Activated B cell treated with CpG ODN at 0.5 μM for 24 hours (primary cell): ENCODE measurements around the gene PLD4. TPM values are rescaled to one million over a fixed set of nuclear protein-coding genes. Genes with fewer than 3 reads are reported as not detected.
A peak's percentile ranks its signal among the peaks of the same experiment; 100 is the strongest.

Experiments
- ATAC-seq: fragments of 200-7000 bp; cut with Tn5 transposase; one replicate; pipeline ENCODE4 v1.10.0; 2021; ENCODE audit warnings: low read depth, mild to moderate bottlenecking, moderate library complexity
- CTCF ChIA-PET: fragments of 350-600 bp; sonication (Branson Sonifier 250); formaldehyde crosslinking; loops from one replicate; lab custom pipeline; 2021; ENCODE audit warnings: antibody characterized with exemption; lab: Charles Lee
- POLR2A ChIA-PET: fragments of 350-600 bp; sonication (Branson Sonifier 250); formaldehyde crosslinking; loops from one replicate; lab custom pipeline; 2021; ENCODE audit warnings: antibody characterized with exemption; lab: Charles Lee
- DNase-seq: peaks from one replicate; pipeline ENCODE4 v3.0.0; 2022
- H3K27ac Mint-ChIP-seq: one replicate; pipeline ENCODE4 v1.8.0; 2020; ENCODE audit warnings: mixed read lengths
- H3K27me3 Mint-ChIP-seq: one replicate; pipeline ENCODE4 v1.8.0; 2021; ENCODE audit warnings: mixed read lengths
- H3K36me3 Mint-ChIP-seq: one replicate; pipeline ENCODE4 v1.8.0; 2021; ENCODE audit warnings: low read depth, mixed read lengths
- H3K4me1 Mint-ChIP-seq: one replicate; pipeline ENCODE4 v1.8.0; 2021; ENCODE audit warnings: mixed read lengths
- H3K4me3 Mint-ChIP-seq: one replicate; pipeline ENCODE4 v1.8.0; 2020; ENCODE audit warnings: mild to moderate bottlenecking, mixed read lengths
- H3K9me3 Mint-ChIP-seq: one replicate; pipeline ENCODE4 v1.8.0; 2020; ENCODE audit warnings: mixed read lengths
- CTCF ChIP-seq: fragments of 200-600 bp; IDR thresholded peaks from one replicate; pipeline ENCODE4 v1.8.0; 2022; ENCODE audit warnings: antibody characterized with exemption, mild to moderate bottlenecking
- intact Hi-C: fragments of 100-400 bp; cut with micrococcal nuclease; formaldehyde crosslinking; loops from one replicate; pipeline ENCODE4 v1.15.1; 2024
- total RNA-seq: library from RNA; stranded (reverse); gene quantifications from 2 replicates; pipeline ENCODE4 v1.2.3, GENCODE V29; 2022

The PLD4 gene
- total RNA-seq, 1 donor from 2014 or later, result 473 TPM

DNA sequence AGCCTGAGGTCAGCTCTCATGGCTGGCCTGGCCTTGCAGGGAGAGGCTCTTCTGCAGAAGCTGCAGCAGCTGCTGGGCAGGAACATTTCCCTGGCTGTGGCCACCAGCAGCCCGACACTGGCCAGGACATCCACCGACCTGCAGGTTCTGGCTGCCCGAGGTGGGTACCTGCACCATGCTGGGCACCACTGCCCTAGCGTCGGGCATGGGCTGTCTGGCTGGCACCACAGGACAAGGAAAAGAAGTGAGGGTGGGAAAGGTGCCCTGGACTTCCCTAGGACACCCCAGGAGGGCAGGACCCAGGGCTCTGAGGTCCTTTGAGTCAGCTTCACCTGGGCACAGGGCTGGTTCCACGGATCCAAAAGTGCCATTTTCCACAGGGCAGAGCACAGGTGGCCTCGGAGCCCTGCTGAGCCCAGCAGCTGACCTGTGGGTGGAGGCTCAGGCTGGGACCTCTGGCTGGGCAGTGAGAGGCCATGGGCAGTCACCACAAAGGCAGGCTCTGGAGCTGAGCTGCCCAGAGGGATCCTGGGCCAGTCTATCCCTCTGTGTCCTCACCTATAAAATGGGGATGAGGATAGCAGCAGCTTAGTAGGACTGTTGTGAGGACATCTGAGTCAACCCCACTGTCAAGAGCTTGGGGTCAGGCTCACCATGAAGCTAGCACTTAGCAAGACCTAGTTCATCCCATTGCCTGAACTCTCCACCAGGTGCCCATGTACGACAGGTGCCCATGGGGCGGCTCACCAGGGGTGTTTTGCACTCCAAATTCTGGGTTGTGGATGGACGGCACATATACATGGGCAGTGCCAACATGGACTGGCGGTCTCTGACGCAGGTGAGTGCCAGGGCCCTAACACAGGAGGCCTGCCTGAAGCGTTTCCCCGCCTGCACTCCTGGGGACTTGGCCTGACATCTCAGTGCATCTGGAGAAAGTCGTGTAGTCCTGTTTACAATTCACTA lies 4.9 kb downstream of the PLD4 start:
- CTCF ChIA-PET, result no interaction called here
- intact Hi-C loops, result loop anchor here (5.0 to 10.0 kb wide), 3 partner anchors 133 to 563 kb away; partner anchors contain the start of genes INF2 and TEDC1
- Mint-ChIP-seq H3K4me1 (peaks cover 42% of the 10 kb centered on the region), H3K9me3 (no peaks in the 10 kb centered on the region), H3K27me3 (no peaks in the 10 kb centered on the region), H3K36me3 (peaks cover 33% of the 10 kb centered on the region), H3K4me3 (no peak overlapping the region), H3K27ac (no peak overlapping the region)
- TF ChIP-seq CTCF, result no peak
- ATAC-seq (no peak), DNase-seq (peak; percentile 14)
- POLR2A ChIA-PET, result interaction anchor here (0.9 to 10.5 kb wide), 2 partner anchors 6 to 31 kb away, joined by 3 to 114 read pairs; partner anchors contain the start of gene PLD4

- no peaks in the 10 kb centered on the region for H3K9me3 Mint-ChIP-seq
- TF ChIP-seq CTCF, result no peak
- no peaks in the 10 kb centered on the region for H3K27me3 Mint-ChIP-seq
- intact Hi-C loops, result no loop called here
- DNase-seq, result peak; percentile 15
- no peak overlapping the region for H3K4me3 Mint-ChIP-seq
- H3K36me3 Mint-ChIP-seq, result peaks cover 33% of the 10 kb centered on the region
- POLR2A ChIA-PET, result interaction anchor here (0.5 to 10.5 kb wide), 3 partner anchors 7 to 133 kb away, joined by 3 to 114 read pairs (median 10); partner anchors contain the start of gene PLD4
- no peak for ATAC-seq
- H3K27ac Mint-ChIP-seq, result peak overlapping the region; percentile 7
- H3K4me1 Mint-ChIP-seq, result peaks cover 36% of the 10 kb centered on the region
- CTCF ChIA-PET, result interaction anchor here (1.3 kb wide), 1 partner anchor 29 kb away, joined by 3 read pairs; no protein-coding TSS in a partner anchor
These were observed 6.0 kb downstream of the PLD4 start for GRCh38 chr14:104930526-104931303.

DNA sequence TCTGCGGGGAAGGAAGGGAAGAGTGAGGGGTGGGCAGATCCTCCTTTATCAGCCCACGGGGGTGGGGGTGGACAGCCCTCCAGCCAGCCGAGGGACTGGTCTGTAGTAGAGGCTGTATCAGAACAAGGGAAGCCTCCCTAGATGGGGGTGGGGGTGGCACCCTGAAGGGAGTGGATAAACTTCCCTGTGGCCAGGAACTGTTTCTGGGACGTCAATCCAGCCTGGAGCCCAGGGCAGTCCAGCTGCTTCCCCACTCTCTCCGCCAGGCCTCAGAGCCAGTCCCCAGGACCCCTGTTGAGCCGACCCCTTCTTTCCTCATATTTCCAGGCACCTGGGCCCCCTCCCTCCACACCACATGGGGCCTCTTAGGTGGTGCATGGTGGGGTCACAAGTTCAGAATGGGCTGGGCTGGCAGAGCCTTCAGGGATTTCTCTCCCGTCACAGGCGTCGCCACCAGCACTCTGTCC lies 6.7 kb downstream of the PLD4 start:
- no peak for TF ChIP-seq CTCF
- Mint-ChIP-seq H3K27ac (no peak overlapping the region), H3K27me3 (no peaks in the 10 kb centered on the region), H3K9me3 (no peaks in the 10 kb centered on the region), H3K4me1 (peaks cover 32% of the 10 kb centered on the region), H3K4me3 (no peak overlapping the region), H3K36me3 (peaks cover 33% of the 10 kb centered on the region)
- DNase-seq, result peak; percentile 14
- intact Hi-C loops, result no loop called here
- ChIA-PET CTCF (interaction anchor here (1.3 kb wide), 1 partner anchor 29 kb away, joined by 3 read pairs; no protein-coding TSS in a partner anchor), POLR2A (interaction anchor here (0.5 to 10.5 kb wide), 3 partner anchors 8 to 132 kb away, joined by 3 to 114 read pairs (median 10); partner anchors contain the start of gene PLD4)
- no peak for ATAC-seq

DNA sequence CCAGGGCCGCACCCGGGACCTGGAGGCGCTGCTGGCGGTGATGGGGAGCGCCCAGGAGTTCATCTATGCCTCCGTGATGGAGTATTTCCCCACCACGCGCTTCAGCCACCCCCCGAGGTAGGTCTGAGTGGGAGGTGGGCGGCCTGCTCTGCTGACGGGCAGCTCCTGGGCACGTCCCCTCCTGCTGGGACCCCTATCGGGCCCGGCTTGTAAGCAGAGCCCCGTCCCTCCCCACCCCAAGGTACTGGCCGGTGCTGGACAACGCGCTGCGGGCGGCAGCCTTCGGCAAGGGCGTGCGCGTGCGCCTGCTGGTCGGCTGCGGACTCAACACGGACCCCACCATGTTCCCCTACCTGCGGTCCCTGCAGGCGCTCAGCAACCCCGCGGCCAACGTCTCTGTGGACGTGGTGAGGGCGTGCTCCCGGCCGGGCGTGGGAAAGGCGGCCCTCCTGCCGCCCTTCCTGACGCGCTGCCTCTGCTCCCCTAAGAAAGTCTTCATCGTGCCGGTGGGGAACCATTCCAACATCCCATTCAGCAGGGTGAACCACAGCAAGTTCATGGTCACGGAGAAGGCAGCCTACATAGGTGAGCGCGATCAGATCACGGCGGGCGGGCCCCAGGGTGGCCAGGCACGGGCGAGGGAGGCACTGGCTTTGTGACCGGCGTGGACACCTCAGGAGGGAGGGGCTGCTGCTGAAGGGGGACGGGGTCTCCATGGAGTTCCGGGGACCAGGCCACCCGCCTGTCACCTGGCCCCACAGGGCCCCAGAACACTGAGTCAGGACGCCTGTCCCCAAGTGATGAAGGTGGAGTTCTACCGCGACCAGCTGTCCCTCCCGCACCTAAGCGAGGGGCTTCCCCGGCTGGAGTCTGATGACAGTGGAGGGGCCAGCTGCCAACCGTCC lies 7.3 kb downstream of the PLD4 start:
- no peak for TF ChIP-seq CTCF
- no peak overlapping the region for H3K27ac Mint-ChIP-seq
- H3K4me3 Mint-ChIP-seq, result peak overlapping the region; percentile 13
- intact Hi-C loops, result no loop called here
- ChIA-PET POLR2A (interaction anchor here (1.7 to 10.5 kb wide), 2 partner anchors 9 to 34 kb away, joined by 6 to 114 read pairs; partner anchors contain the start of gene PLD4), CTCF (interaction anchor here (1.3 to 4.8 kb wide), 2 partner anchors 30 to 36 kb away, joined by 3 to 33 read pairs; no protein-coding TSS in a partner anchor)
- H3K4me1 Mint-ChIP-seq, result peaks cover 25% of the 10 kb centered on the region
- DNase-seq, result peak; percentile 18
- H3K36me3 Mint-ChIP-seq, result peaks cover 33% of the 10 kb centered on the region
- H3K27me3 Mint-ChIP-seq, result no peaks in the 10 kb centered on the region
- no peak for ATAC-seq
- H3K9me3 Mint-ChIP-seq, result no peaks in the 10 kb centered on the region
